HepG2 (cell line): ENCODE data around the gene DPP6.

Experiments
- E2F5 ChIP-seq: sonication (generic); formaldehyde crosslinking; conservative IDR thresholded peaks from 2 replicates; pipeline ENCODE4 v1.4.0; 2020; ENCODE audit warnings: missing genetic modification reagents
- EED ChIP-seq: sonication (generic); formaldehyde crosslinking; IDR thresholded peaks from 2 replicates; pipeline ENCODE4 v1.5.0; 2020; ENCODE audit warnings: mild to moderate bottlenecking, missing genetic modification reagents
- HNF4A ChIP-seq: sonication (generic); formaldehyde crosslinking; IDR thresholded peaks from 2 replicates; pipeline ENCODE4 v1.4.0; 2020; ENCODE audit warnings: missing genetic modification reagents
- HOXA3 ChIP-seq: sonication (generic); formaldehyde crosslinking; IDR thresholded peaks from 2 replicates; pipeline ENCODE4 v1.5.0; 2020; ENCODE audit warnings: missing genetic modification reagents
- TARDBP ChIP-seq: sonication (generic); formaldehyde crosslinking; IDR thresholded peaks from 2 replicates; pipeline ENCODE4 v1.8.0; 2022; ENCODE audit warnings: mild to moderate bottlenecking, missing genetic modification reagents
- TCF12 ChIP-seq, 2 experiments: fragments of 450-650 bp in 1 of 2; sonication (generic) in 1 of 2; formaldehyde crosslinking in 1 of 2; IDR thresholded peaks; 2 replicates each; pipeline versions ENCODE4 v1.6.1 to v1.8.0; 2017 to 2022; ENCODE audit warnings: antibody characterized with exemption in 1 of 2, mild to moderate bottlenecking in 1 of 2, missing genetic modification reagents in 1 of 2, moderate library complexity in 1 of 2
- YY1 ChIP-seq: IDR thresholded peaks from 2 replicates; pipeline ENCODE4 v1.6.1; 2011; ENCODE audit warnings: low read length, low read depth, moderate library complexity, mild to moderate bottlenecking; ENCODE audit not compliant: insufficient read depth, insufficient replicate concordance
- ZBTB7A ChIP-seq: sonication (generic); formaldehyde crosslinking; IDR thresholded peaks from 2 replicates; pipeline ENCODE4 v1.8.0; 2022; ENCODE audit warnings: mild to moderate bottlenecking, missing genetic modification reagents
- ZFP41 ChIP-seq: sonication (generic); formaldehyde crosslinking; IDR thresholded peaks from 2 replicates; pipeline ENCODE4 v1.4.0; 2020; ENCODE audit warnings: mild to moderate bottlenecking, missing genetic modification reagents, borderline replicate concordance
- ZFP82 ChIP-seq: sonication (generic); formaldehyde crosslinking; IDR thresholded peaks from 2 replicates; pipeline ENCODE4 v1.5.1; 2020; ENCODE audit warnings: mild to moderate bottlenecking, missing genetic modification reagents, borderline replicate concordance
- TF ChIP-seq, protein P1 (sequence below): sonication (generic); formaldehyde crosslinking; IDR thresholded peaks from 2 replicates; pipeline ENCODE4 v1.4.0; 2020; ENCODE audit warnings: missing genetic modification reagents
- TF ChIP-seq, protein P2 (sequence below), 2 experiments: sonication (generic) in 1 of 2; formaldehyde crosslinking in 1 of 2; IDR thresholded peaks; 2 replicates each; pipeline versions ENCODE4 v1.5.1 to v1.6.1; 2011 to 2020; ENCODE audit warnings: borderline replicate concordance in 1 of 2, low read depth in 1 of 2, low read length in 1 of 2, mild to moderate bottlenecking in 1 of 2, missing genetic modification reagents in 1 of 2, moderate library complexity in 1 of 2

DNA sequence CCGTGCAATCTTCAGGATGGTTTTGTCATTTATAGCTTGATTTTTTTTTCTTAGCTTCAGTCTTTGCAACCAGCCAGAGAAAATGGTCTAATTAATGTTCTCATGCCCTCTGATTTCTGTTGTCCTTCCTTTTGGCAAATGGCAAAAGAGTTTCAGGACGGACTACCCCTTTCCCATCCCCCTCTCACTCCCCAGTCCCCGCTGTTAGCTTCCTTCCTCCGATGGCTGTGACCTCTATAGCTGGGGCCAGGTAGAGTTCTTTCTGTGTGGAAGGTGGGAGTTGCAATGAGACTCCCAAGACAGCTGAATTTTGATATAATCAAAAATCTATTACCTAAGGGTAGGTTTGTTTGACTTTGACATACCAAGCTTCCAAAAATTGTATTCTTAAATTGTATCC lies 588.7 kb downstream of the DPP6 start:
- TF ChIP-seq HNF4A (CRISPR knock-in tag) (no peak), HOXA3 (no peak), ZBTB7A (no peak), TARDBP (CRISPR knock-in tag) (no peak), YY1 (no peak), TCF12 (IDR thresholded peaks at IDR 0.05) (no peak), TCF12 (CRISPR knock-in tag; IDR thresholded peaks at IDR 0.05) (no peak), ZFP41 (CRISPR knock-in tag) (no peak), E2F5 (no peak), EED (CRISPR knock-in tag) (no peak), ZFP82 (CRISPR knock-in tag) (no peak)
- TF ChIP-seq, protein P1, sequence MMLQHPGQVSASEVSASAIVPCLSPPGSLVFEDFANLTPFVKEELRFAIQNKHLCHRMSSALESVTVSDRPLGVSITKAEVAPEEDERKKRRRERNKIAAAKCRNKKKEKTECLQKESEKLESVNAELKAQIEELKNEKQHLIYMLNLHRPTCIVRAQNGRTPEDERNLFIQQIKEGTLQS: no peak
- TF ChIP-seq, protein P2, sequence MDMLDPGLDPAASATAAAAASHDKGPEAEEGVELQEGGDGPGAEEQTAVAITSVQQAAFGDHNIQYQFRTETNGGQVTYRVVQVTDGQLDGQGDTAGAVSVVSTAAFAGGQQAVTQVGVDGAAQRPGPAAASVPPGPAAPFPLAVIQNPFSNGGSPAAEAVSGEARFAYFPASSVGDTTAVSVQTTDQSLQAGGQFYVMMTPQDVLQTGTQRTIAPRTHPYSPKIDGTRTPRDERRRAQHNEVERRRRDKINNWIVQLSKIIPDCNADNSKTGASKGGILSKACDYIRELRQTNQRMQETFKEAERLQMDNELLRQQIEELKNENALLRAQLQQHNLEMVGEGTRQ (IDR thresholded peaks at IDR 0.05; ENCODE audit: low read depth, low read length): no peak
- TF ChIP-seq, protein P2 (CRISPR knock-in tag; IDR thresholded peaks at IDR 0.05; ENCODE audit: borderline replicate concordance): no peak
